Smooth muscle cell (in vitro differentiated cells): ENCODE measurements around the gene NTMT1. TPM values are rescaled to one million over a fixed set of nuclear protein-coding genes. Genes with fewer than 3 reads are reported as not detected.

Experiments
- DNase-seq: peaks from one replicate; lab custom pipeline; 2025; ENCODE audit not compliant: unreplicated experiment; lab: John Stamatoyannopoulos, UW
- H2AFZ ChIP-seq: fragments of 200-600 bp; sonication (generic); 2 replicates; pipeline ENCODE4 v1.6.0; 2016; ENCODE audit warnings: antibody characterized with exemption, low read depth, mild to moderate bottlenecking
- H3F3A ChIP-seq: fragments of 200-600 bp; sonication (generic); 2 replicates; pipeline ENCODE4 v1.6.0; 2017; ENCODE audit warnings: antibody characterized with exemption, low read depth
- H3K27ac ChIP-seq: fragments of 200-600 bp; sonication (generic); 2 replicates; pipeline ENCODE4 v1.5.1; 2016; ENCODE audit warnings: low read depth, mild to moderate bottlenecking
- H3K27me3 ChIP-seq: fragments of 200-600 bp; sonication (generic); 2 replicates; pipeline ENCODE4 v1.6.1; 2016; ENCODE audit warnings: low read depth, mild to moderate bottlenecking
- H3K36me3 ChIP-seq: fragments of 200-600 bp; sonication (generic); 2 replicates; pipeline ENCODE4 v1.5.1; 2016; ENCODE audit warnings: low read depth
- H3K4me1 ChIP-seq: fragments of 200-600 bp; sonication (generic); 2 replicates; pipeline ENCODE4 v1.5.1; 2016; ENCODE audit warnings: low read depth
- H3K4me2 ChIP-seq: fragments of 200-600 bp; sonication (generic); 2 replicates; pipeline ENCODE4 v1.6.0; 2016; ENCODE audit warnings: mild to moderate bottlenecking
- H3K4me3 ChIP-seq: fragments of 200-600 bp; sonication (generic); 2 replicates; pipeline ENCODE4 v1.5.1; 2016; ENCODE audit warnings: mild to moderate bottlenecking
- H3K79me2 ChIP-seq: fragments of 200-600 bp; sonication (generic); 2 replicates; pipeline ENCODE4 v1.6.0; 2016; ENCODE audit warnings: low read depth, mild to moderate bottlenecking
- H3K9ac ChIP-seq: fragments of 200-600 bp; sonication (generic); 2 replicates; pipeline ENCODE4 v1.6.0; 2016; ENCODE audit warnings: low read depth
- H3K9me3 ChIP-seq: fragments of 200-600 bp; sonication (generic); replicated peaks from 2 replicates; pipeline ENCODE4 v1.5.1; 2016; ENCODE audit warnings: low read depth
- H4K20me1 ChIP-seq: fragments of 200-600 bp; sonication (generic); 2 replicates; pipeline ENCODE4 v1.6.0; 2016; ENCODE audit warnings: low read depth
- WGBS: methylation state at CpG from one replicate; pipeline ENCODE4 v1.1.7; 2016; ENCODE audit warnings: low lambda C conversion rate; 5-methylcytosine and 5-hydroxymethylcytosine counted together
- polyA plus RNA-seq: library from polyadenylated mRNA; unstranded; fragments of >200 nt; fragmentation: Nextera tagmentation; extraction: Ambion mirVana; gene quantifications from 2 replicates; pipeline ENCODE4 v1.2.1, GENCODE V29; 2016
- total RNA-seq: library from RNA; depleted of rRNA; stranded (reverse); fragments of >200 nt; gene quantifications from 2 replicates; pipeline ENCODE4 v1.2.3, GENCODE V29; 2014
- TF ChIP-seq, protein P1 (sequence below): fragments of 200-600 bp; sonication (generic); IDR thresholded peaks from 2 replicates; pipeline ENCODE4 v1.5.1; 2017; ENCODE audit warnings: borderline replicate concordance, mild to moderate bottlenecking, antibody characterized with exemption; ENCODE audit not compliant: insufficient read depth, poor library complexity, severe bottlenecking

NTMT1 gene
- total and polyA plus RNA-seq, 2 experiments from 2014 or later, result 42.9 to 118 TPM

DNA sequence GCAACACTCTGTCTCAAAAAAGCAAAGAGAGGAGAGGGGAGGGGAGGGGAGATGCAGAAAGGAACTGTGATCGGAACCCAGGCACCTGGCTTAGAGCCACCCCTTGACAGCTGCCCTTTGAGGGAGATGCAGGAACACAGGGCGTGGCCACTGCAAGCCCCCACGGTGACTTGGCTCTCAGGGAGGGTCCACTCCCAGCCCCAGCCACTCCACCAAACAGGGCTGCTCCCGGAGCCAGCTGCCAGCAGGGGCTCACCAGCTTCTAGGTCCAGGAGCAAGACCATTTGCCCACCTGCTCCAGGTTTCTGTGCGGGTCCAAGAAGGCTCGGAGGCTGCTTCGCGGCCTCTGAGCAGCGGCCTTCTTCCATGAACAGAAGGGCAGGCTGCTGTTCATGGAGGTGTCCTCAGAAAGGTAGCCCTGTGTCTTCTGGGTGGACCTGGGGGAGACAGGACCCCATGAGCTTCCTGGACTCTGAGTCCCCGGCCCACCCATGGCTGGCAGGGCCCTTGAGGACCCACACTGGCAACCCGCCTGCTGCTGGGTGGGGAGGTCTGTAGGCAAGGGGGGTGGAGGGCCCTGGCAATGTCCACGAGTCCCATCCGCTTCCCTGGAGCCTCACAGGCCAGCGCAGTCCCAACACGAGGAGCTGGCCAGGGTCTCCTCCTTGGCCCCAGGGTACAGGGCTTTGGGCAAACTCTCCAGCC is 13.0 kb upstream of the NTMT1 start:
- Histone ChIP-seq H3K4me2 (no peak overlapping the region), H3K4me1 (peaks cover 13% of the 10 kb centered on the region), H3K27me3 (no peaks in the 10 kb centered on the region), H3K9me3 (no peaks in the 10 kb centered on the region), H4K20me1 (no peaks in the 10 kb centered on the region), H3K36me3 (no peaks in the 10 kb centered on the region), H3K79me2 (no peaks in the 10 kb centered on the region), H3F3A (peaks cover 7% of the 10 kb centered on the region), H3K27ac (no peak overlapping the region), H3K4me3 (no peak overlapping the region), H2AFZ (no peak overlapping the region), H3K9ac (no peak overlapping the region)
- TF ChIP-seq, protein P1, sequence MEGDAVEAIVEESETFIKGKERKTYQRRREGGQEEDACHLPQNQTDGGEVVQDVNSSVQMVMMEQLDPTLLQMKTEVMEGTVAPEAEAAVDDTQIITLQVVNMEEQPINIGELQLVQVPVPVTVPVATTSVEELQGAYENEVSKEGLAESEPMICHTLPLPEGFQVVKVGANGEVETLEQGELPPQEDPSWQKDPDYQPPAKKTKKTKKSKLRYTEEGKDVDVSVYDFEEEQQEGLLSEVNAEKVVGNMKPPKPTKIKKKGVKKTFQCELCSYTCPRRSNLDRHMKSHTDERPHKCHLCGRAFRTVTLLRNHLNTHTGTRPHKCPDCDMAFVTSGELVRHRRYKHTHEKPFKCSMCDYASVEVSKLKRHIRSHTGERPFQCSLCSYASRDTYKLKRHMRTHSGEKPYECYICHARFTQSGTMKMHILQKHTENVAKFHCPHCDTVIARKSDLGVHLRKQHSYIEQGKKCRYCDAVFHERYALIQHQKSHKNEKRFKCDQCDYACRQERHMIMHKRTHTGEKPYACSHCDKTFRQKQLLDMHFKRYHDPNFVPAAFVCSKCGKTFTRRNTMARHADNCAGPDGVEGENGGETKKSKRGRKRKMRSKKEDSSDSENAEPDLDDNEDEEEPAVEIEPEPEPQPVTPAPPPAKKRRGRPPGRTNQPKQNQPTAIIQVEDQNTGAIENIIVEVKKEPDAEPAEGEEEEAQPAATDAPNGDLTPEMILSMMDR, result no peak
- no peak for DNase-seq
- WGBS, result 88% methylated on average over 15 of the region's 15 CpGs

DNA sequence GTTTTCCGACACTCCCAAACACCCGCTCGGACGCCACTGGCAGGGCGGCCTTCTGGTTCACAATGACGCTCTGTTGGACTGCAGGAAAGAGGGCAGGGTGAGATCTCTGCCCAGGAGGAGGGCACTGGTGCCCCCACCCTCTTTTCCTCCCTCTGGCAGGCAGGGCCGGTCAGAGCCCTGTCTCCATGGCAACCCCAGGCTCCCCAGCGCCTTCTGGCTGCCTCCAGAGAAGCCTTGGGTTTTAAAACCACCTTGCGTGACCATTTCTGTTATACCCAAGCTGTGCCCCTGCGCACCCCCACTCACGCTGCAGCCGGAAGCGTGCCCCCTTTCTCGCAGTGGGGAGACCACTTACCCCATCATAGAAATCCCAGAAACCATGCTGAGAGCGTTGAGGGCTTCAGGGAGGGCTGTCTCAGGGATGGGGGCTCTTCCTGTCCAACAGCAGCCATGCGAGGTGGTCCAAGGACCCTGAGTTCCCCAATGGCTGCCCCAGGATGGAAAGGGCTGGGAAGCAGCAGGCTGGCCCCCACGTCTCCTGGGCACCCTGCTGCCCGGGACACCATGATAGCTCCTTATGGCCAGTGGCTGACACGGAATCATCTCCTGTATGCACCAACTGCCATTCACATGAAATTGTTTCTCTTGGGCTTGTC is 12.3 kb upstream of the NTMT1 start:
- TF ChIP-seq, protein P1, result no peak
- H3K36me3 ChIP-seq, result no peaks in the 10 kb centered on the region
- H3K9ac ChIP-seq, result no peak overlapping the region
- no peak overlapping the region for H2AFZ ChIP-seq
- no peaks in the 10 kb centered on the region for H3K79me2 ChIP-seq
- 84% methylated on average over 19 of the region's 19 CpGs for WGBS
- H3K4me1 ChIP-seq, result peaks cover 13% of the 10 kb centered on the region
- no peaks in the 10 kb centered on the region for H3K9me3 ChIP-seq
- H4K20me1 ChIP-seq, result no peaks in the 10 kb centered on the region
- no peak overlapping the region for H3K4me2 ChIP-seq
- peaks cover 11% of the 10 kb centered on the region for H3F3A ChIP-seq
- H3K27me3 ChIP-seq, result no peaks in the 10 kb centered on the region
- H3K4me3 ChIP-seq, result no peak overlapping the region
- H3K27ac ChIP-seq, result no peak overlapping the region
- no peak for DNase-seq

GRCh38 chr9:129614932-129615331 is 11.0 kb upstream of the NTMT1 start:
- no peak overlapping the region for H3K9ac ChIP-seq

More at GRCh38 chr9:129614932-129615331, 11.0 kb upstream of the NTMT1 start:
- peaks cover 9% of the 10 kb centered on the region for H3K4me1 ChIP-seq
- H3K9me3 ChIP-seq, result no peaks in the 10 kb centered on the region
- H3K36me3 ChIP-seq, result no peaks in the 10 kb centered on the region
- H3K27ac ChIP-seq, result no peak overlapping the region
- peaks cover 11% of the 10 kb centered on the region for H3F3A ChIP-seq
- TF ChIP-seq, protein P1, result no peak
- no peaks in the 10 kb centered on the region for H3K79me2 ChIP-seq
- no peak overlapping the region for H2AFZ ChIP-seq
- H3K4me3 ChIP-seq, result no peak overlapping the region
- no peaks in the 10 kb centered on the region for H3K27me3 ChIP-seq
- WGBS, result 95% methylated on average over 10 of the region's 10 CpGs
- no peak overlapping the region for H3K4me2 ChIP-seq
- no peaks in the 10 kb centered on the region for H4K20me1 ChIP-seq
- DNase-seq, result no peak
